Panc1 (cell line): Measurements from ENCODE around the gene MAPK8IP2. TPM values are rescaled to one million over a fixed set of nuclear protein-coding genes. Genes with fewer than 3 reads are reported as not detected.

Experiments
- ATAC-seq: fragments of 200-7000 bp; cut with Tn5 transposase; 2 replicates; pipeline ENCODE4 v1.9.1; 2020; ENCODE audit warnings: mild to moderate bottlenecking, moderate library complexity
- BruUV-seq: library from RNA; stranded (reverse); fragments of 400-500 nt; replicated peaks from 2 replicates; lab custom pipeline; 2021; lab: Mats Ljungman, UMichigan
- CTCF ChIA-PET: fragments of 300-600 bp; sonication (Branson Sonifier 250); formaldehyde crosslinking; loops from one replicate; lab custom pipeline; 2022; ENCODE audit warnings: antibody characterized with exemption; lab: Charles Lee
- POLR2A ChIA-PET: fragments of 300-600 bp; sonication (Branson Sonifier 250); formaldehyde crosslinking; loops from one replicate; lab custom pipeline; 2022; ENCODE audit warnings: antibody characterized with exemption; lab: Charles Lee
- DNase-seq: peaks from one replicate; pipeline ENCODE4 v3.0.0-alpha.2; 2010; ENCODE audit warnings: low read depth, low spot score
- H3K27ac ChIP-seq: 2 replicates; pipeline ENCODE4 v1.5.1; 2011; ENCODE audit warnings: mild to moderate bottlenecking, low read length, inconsistent platforms
- H3K27me3 ChIP-seq: fragments of 200-500 bp; sonication (Bioruptor generic); 2 replicates; pipeline ENCODE4 v1.6.0; 2014; ENCODE audit warnings: low read length, inconsistent platforms; ENCODE audit not compliant: control insufficient read depth, insufficient read depth
- H3K36me3 ChIP-seq: fragments of 200-500 bp; sonication (Bioruptor generic); 2 replicates; pipeline ENCODE4 v1.5.1; 2014; ENCODE audit warnings: inconsistent platforms, mild to moderate bottlenecking, low read length, moderate library complexity; ENCODE audit not compliant: control insufficient read depth, insufficient read depth
- H3K4me1 ChIP-seq: 2 replicates; pipeline ENCODE4 v1.5.1; 2011; ENCODE audit warnings: inconsistent platforms, mild to moderate bottlenecking, low read length, moderate library complexity; ENCODE audit not compliant: control insufficient read depth, insufficient read depth
- H3K4me3 ChIP-seq, 2 experiments: 2 replicates each; pipeline ENCODE4 v1.5.1; 2011 to 2012; ENCODE audit warnings: low read depth in 2 of 2, low read length in 2 of 2, mild to moderate bottlenecking in 2 of 2, inconsistent platforms in 1 of 2, moderate library complexity in 1 of 2
- H3K9me3 ChIP-seq: fragments of 200-500 bp; sonication (Bioruptor generic); 2 replicates; pipeline ENCODE4 v1.5.1; 2014; ENCODE audit warnings: low read depth, mild to moderate bottlenecking, inconsistent platforms, low read length, moderate library complexity; ENCODE audit not compliant: control insufficient read depth, insufficient read depth
- POLR2AphosphoS5 ChIP-seq: IDR thresholded peaks from 2 replicates; pipeline ENCODE4 v1.6.1; 2012; ENCODE audit warnings: mild to moderate bottlenecking, low read depth, low read length, moderate library complexity
- SIN3A ChIP-seq: IDR thresholded peaks from 2 replicates; pipeline ENCODE4 v1.6.1; 2012; ENCODE audit warnings: low read depth, mild to moderate bottlenecking, low read length, moderate library complexity, borderline replicate concordance; ENCODE audit not compliant: insufficient read depth
- TCF7L2 ChIP-seq: IDR thresholded peaks from 2 replicates; pipeline ENCODE4 v1.6.1; 2011; ENCODE audit warnings: mild to moderate bottlenecking, low read depth, low read length, inconsistent platforms
- in situ Hi-C: cut with HindIII; loops from 2 replicates; pipeline ENCODE4 v1.10.0; 2016; ENCODE audit warnings: low sequenced_read_pairs, low pct_unique_long_range_greater_than_20kb
- intact Hi-C: fragments of 100-400 bp; cut with micrococcal nuclease; formaldehyde crosslinking; loops from one replicate; pipeline ENCODE4 v1.10.0; 2022; ENCODE audit not compliant: unreplicated experiment
- total RNA-seq: library from RNA; stranded (reverse); gene quantifications from one replicate; pipeline ENCODE4 v1.2.1, GENCODE V29; 2021; ENCODE audit not compliant: unreplicated experiment
- TF ChIP-seq, protein P1 (sequence below), 2 experiments: IDR thresholded peaks; 2 replicates each; pipeline ENCODE4 v1.6.1; 2011 to 2012; ENCODE audit warnings: low read depth in 2 of 2, control low read depth in 1 of 2, low read length in 1 of 2, mild to moderate bottlenecking in 1 of 2, moderate library complexity in 1 of 2; ENCODE audit not compliant: insufficient read depth in 1 of 2
- TF ChIP-seq, protein P2 (sequence below): fragments of 450-650 bp; IDR thresholded peaks from 2 replicates; pipeline ENCODE4 v1.5.1; 2017; ENCODE audit warnings: mild to moderate bottlenecking

Gene MAPK8IP2
- total RNA-seq, 1 experiment from 2014 or later = 38.4 TPM

DNA sequence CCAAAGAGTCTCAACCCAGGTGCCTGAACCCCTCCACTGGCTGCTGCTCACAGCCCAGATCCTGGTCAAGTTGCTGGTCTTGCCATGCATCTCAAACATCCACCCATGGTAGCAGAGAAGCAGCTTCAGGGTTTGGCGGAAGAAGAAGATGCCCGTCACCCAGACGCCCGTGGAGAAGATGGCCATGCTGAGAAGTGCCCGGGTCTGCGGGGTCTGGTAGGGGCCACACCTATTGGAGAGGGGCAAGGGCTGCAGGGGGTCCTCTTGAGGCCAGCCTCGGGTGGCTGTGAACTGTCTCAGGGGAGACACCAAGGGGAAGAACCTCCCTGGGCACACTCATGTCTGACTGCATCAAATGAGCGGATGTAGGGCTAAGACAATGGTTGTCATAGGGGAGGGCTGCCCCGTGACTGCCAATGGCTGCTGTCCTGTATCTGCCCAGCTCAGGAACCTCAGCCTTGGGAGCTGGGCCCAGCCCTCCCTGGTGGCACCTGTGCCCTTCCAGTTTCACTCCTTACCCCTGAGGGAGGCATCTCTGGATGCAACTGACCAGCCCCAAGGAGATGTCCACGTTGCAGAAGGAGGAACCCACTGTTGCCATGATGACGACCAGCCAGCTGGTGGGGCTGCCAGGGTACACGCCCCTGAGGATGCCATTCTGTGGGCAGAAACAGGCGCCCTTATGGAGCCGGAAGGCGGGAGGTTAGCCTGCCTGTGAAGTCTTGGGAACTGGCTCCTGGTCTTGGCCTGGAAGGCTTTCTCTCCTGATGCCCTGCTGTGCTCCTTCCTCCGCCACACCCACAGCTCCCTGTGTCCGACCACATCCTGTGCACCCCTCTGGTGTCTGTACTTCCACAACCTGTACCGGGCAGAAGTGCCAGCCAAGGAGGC, 23.5 kb upstream of the MAPK8IP2 start:
- intact Hi-C loops (no loop called here), in situ Hi-C loops (no loop called here)
- H3K36me3 ChIP-seq = no peaks in the 10 kb centered on the region
- ChIA-PET CTCF (interaction anchor here (1.3 kb wide), 1 partner anchor 44 kb away, joined by 4 read pairs; no protein-coding TSS in a partner anchor), POLR2A (no interaction called here)
- TF ChIP-seq, protein P1, sequence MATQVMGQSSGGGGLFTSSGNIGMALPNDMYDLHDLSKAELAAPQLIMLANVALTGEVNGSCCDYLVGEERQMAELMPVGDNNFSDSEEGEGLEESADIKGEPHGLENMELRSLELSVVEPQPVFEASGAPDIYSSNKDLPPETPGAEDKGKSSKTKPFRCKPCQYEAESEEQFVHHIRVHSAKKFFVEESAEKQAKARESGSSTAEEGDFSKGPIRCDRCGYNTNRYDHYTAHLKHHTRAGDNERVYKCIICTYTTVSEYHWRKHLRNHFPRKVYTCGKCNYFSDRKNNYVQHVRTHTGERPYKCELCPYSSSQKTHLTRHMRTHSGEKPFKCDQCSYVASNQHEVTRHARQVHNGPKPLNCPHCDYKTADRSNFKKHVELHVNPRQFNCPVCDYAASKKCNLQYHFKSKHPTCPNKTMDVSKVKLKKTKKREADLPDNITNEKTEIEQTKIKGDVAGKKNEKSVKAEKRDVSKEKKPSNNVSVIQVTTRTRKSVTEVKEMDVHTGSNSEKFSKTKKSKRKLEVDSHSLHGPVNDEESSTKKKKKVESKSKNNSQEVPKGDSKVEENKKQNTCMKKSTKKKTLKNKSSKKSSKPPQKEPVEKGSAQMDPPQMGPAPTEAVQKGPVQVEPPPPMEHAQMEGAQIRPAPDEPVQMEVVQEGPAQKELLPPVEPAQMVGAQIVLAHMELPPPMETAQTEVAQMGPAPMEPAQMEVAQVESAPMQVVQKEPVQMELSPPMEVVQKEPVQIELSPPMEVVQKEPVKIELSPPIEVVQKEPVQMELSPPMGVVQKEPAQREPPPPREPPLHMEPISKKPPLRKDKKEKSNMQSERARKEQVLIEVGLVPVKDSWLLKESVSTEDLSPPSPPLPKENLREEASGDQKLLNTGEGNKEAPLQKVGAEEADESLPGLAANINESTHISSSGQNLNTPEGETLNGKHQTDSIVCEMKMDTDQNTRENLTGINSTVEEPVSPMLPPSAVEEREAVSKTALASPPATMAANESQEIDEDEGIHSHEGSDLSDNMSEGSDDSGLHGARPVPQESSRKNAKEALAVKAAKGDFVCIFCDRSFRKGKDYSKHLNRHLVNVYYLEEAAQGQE (IDR thresholded peaks at IDR 0.05; ENCODE audit: insufficient read depth in 1 of 2, low read depth in 2 of 2, low read length in 1 of 2) = no peak
- TF ChIP-seq POLR2AphosphoS5 (no peak), SIN3A (no peak), TCF7L2 (no peak)
- TF ChIP-seq, protein P2, sequence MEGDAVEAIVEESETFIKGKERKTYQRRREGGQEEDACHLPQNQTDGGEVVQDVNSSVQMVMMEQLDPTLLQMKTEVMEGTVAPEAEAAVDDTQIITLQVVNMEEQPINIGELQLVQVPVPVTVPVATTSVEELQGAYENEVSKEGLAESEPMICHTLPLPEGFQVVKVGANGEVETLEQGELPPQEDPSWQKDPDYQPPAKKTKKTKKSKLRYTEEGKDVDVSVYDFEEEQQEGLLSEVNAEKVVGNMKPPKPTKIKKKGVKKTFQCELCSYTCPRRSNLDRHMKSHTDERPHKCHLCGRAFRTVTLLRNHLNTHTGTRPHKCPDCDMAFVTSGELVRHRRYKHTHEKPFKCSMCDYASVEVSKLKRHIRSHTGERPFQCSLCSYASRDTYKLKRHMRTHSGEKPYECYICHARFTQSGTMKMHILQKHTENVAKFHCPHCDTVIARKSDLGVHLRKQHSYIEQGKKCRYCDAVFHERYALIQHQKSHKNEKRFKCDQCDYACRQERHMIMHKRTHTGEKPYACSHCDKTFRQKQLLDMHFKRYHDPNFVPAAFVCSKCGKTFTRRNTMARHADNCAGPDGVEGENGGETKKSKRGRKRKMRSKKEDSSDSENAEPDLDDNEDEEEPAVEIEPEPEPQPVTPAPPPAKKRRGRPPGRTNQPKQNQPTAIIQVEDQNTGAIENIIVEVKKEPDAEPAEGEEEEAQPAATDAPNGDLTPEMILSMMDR = no peak
- no peak overlapping the region for H3K27ac ChIP-seq
- no peaks in the 10 kb centered on the region for H3K27me3 ChIP-seq
- DNase-seq (no peak), ATAC-seq (no peak)
- 0 out of 2 replicates have a peak, but pooled peaks cover 2% of the 10 kb centered on the region for H3K4me1 ChIP-seq
- no peaks in the 10 kb centered on the region for H3K9me3 ChIP-seq
- H3K4me3 ChIP-seq = no peak overlapping the region
- no TSS peak for BruUV-seq

DNA sequence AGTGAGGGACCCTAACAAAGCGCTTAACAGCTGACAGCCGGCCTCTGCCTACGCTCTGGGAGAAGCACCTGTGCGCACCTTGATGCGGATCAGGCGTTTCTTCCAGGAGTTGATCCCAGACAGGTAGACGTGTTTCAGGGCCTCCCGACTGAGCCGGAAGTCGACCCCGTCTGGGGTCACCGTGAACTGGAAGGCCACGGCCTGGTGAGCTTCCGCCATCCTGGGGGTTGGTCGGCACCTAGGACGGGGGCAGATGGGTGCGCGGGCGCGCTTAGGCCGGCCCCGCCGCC, 23.0 kb upstream of the MAPK8IP2 start:
- TF ChIP-seq SIN3A = no peak
- no peak for TF ChIP-seq TCF7L2
- TF ChIP-seq, protein P2 = no peak
- TF ChIP-seq, protein P1 (IDR thresholded peaks at IDR 0.05; ENCODE audit: insufficient read depth in 1 of 2, low read depth in 2 of 2, low read length in 1 of 2) = no peak
- TF ChIP-seq POLR2AphosphoS5 = no peak
- no peaks in the 10 kb centered on the region for H3K9me3 ChIP-seq
- BruUV-seq = no TSS peak
- intact Hi-C loops = no loop called here
- 0 out of 2 replicates have a peak, but pooled peaks cover 2% of the 10 kb centered on the region for H3K4me1 ChIP-seq
- DNase-seq (no peak), ATAC-seq (no peak)
- H3K36me3 ChIP-seq = no peaks in the 10 kb centered on the region
- no peak overlapping the region for H3K27ac ChIP-seq
- in situ Hi-C loops = no loop called here
- ChIA-PET CTCF (no interaction called here), POLR2A (no interaction called here)
- no peak overlapping the region for H3K4me3 ChIP-seq
- H3K27me3 ChIP-seq = no peaks in the 10 kb centered on the region
